A549 (cell line): ENCODE results near the gene INTS6L. TPM values are rescaled to one million over a fixed set of nuclear protein-coding genes. Genes with fewer than 3 reads are reported as not detected.

Source experiments
- ATAC-seq, 2 experiments: fragments of 200-7000 bp in 1 of 2; fragments of >200 bp in 1 of 2; cut with Nextera tagmentation in 1 of 2; cut with Tn5 transposase in 1 of 2; 3 replicates each; pipeline versions ENCODE4 v1.8.0 to v1.9.1; 2018 to 2020; ENCODE audit warnings: mild to moderate bottlenecking in 1 of 2, moderate library complexity in 1 of 2
- CTCF ChIA-PET: fragments of 300-600 bp; sonication (Branson Sonifier 250); formaldehyde crosslinking; extraction: SDS; loops from one replicate; lab custom pipeline; 2021; ENCODE audit warnings: antibody characterized with exemption, inconsistent platforms; lab: Yijun Ruan, JAX
- POLR2A ChIA-PET: fragments of 350-600 bp; formaldehyde crosslinking; extraction: SDS; loops from one replicate; lab custom pipeline; 2021; ENCODE audit warnings: antibody characterized with exemption, inconsistent platforms; lab: Yijun Ruan, JAX
- DNase-seq, 2 experiments: peaks; one replicate each; pipeline versions ENCODE4 v3.0.0 to v3.0.0-alpha.2; 2011 to 2016; ENCODE audit warnings: low read depth in 1 of 2, low spot score in 1 of 2
- FAIRE-seq: peaks from 2 replicates; lab custom pipeline; 2011; peaks lifted over from hg19 to GRCh38; lab: Jason Lieb, UNC
- H3K27ac ChIP-seq, 2 experiments: fragments of >200 bp; sonication (Bioruptor Twin); formaldehyde crosslinking; 3 replicates each; pipeline ENCODE4 v1.5.1; 2016 to 2017
- H3K4me1 ChIP-seq: fragments of >200 bp; sonication (Bioruptor Twin); formaldehyde crosslinking; 3 replicates; pipeline ENCODE4 v1.6.1; 2016
- H3K4me2 ChIP-seq: fragments of >200 bp; sonication (Bioruptor Twin); formaldehyde crosslinking; 3 replicates; pipeline ENCODE4 v1.6.1; 2016
- H3K4me3 ChIP-seq: fragments of >200 bp; sonication (Bioruptor Twin); formaldehyde crosslinking; 3 replicates; pipeline ENCODE4 v1.5.1; 2016
- H3K9me3 ChIP-seq: fragments of >200 bp; sonication (Bioruptor Twin); formaldehyde crosslinking; 3 replicates; pipeline ENCODE4 v1.6.1; 2016
- ATOH8 ChIP-seq: fragments of 250-450 bp; sonication (Bioruptor Pico); IDR thresholded peaks from 2 replicates; pipeline ENCODE4 v1.5.0; 2020; ENCODE audit warnings: low read depth, mild to moderate bottlenecking, moderate library complexity
- BCL3 ChIP-seq: fragments of >200 bp; sonication (Bioruptor Twin); formaldehyde crosslinking; IDR thresholded peaks from 3 replicates; pipeline ENCODE4 v1.6.1; 2016
- CHD2 ChIP-seq: fragments of 150-350 bp; IDR thresholded peaks from 2 replicates; pipeline ENCODE4 v1.6.1; 2014; ENCODE audit warnings: low read length; ENCODE audit not compliant: partially characterized antibody
- CTCF ChIP-seq: fragments of >200 bp; sonication (Bioruptor Twin); formaldehyde crosslinking; IDR thresholded peaks from 3 replicates; pipeline ENCODE4 v1.5.1; 2016
- ESRRA ChIP-seq: fragments of 150-350 bp; IDR thresholded peaks from 2 replicates; pipeline ENCODE4 v1.6.1; 2014; ENCODE audit warnings: mild to moderate bottlenecking, low read length, borderline replicate concordance
- FOSB ChIP-seq: fragments of 250-450 bp; sonication (Bioruptor Pico); IDR thresholded peaks from 2 replicates; pipeline ENCODE4 v1.5.0; 2020; ENCODE audit warnings: mild to moderate bottlenecking, moderate library complexity
- HES2 ChIP-seq: fragments of >200 bp; sonication (Bioruptor Twin); formaldehyde crosslinking; IDR thresholded peaks from 2 replicates; pipeline ENCODE4 v1.6.1; 2016
- KDM5A ChIP-seq: fragments of 200-600 bp; sonication (generic); IDR thresholded peaks from 2 replicates; pipeline ENCODE4 v1.6.1; 2016; ENCODE audit warnings: antibody characterized with exemption, mild to moderate bottlenecking
- MAX ChIP-seq: IDR thresholded peaks from 2 replicates; pipeline ENCODE4 v1.6.1; 2012
- MYC ChIP-seq: IDR thresholded peaks from 2 replicates; pipeline ENCODE4 v1.6.1; 2012; ENCODE audit warnings: mild to moderate bottlenecking, inconsistent platforms, low read length, improper control_type of control experiment, borderline replicate concordance
- NFE2L2 ChIP-seq: fragments of 150-350 bp; conservative IDR thresholded peaks from 2 replicates; pipeline ENCODE4 v1.6.1; 2014; ENCODE audit warnings: low read length
- RAD21 ChIP-seq, 2 experiments: fragments of >200 bp in 1 of 2; sonication (Bioruptor Twin) in 1 of 2; formaldehyde crosslinking in 1 of 2; IDR thresholded peaks in 1 of 2; conservative IDR thresholded peaks in 1 of 2; 2 replicates in 1 of 2; 3 replicates in 1 of 2; pipeline ENCODE4 v1.6.1; 2012 to 2018; ENCODE audit warnings: inconsistent platforms in 1 of 2
- RCOR1 ChIP-seq: fragments of 150-350 bp; IDR thresholded peaks from 2 replicates; pipeline ENCODE4 v1.6.1; 2014; ENCODE audit warnings: antibody characterized with exemption, low read length, low read depth
- SMC3 ChIP-seq: fragments of >200 bp; sonication (Bioruptor Twin); formaldehyde crosslinking; IDR thresholded peaks from 3 replicates; pipeline ENCODE4 v1.6.1; 2018; ENCODE audit warnings: inconsistent platforms
- SREBF2 ChIP-seq: fragments of 450-650 bp; IDR thresholded peaks from 2 replicates; pipeline ENCODE4 v1.6.1; 2014; ENCODE audit warnings: mild to moderate bottlenecking, moderate library complexity
- USF2 ChIP-seq: fragments of 450-650 bp; IDR thresholded peaks from 2 replicates; pipeline ENCODE4 v1.6.1; 2014; ENCODE audit warnings: antibody characterized with exemption
- ZC3H11A ChIP-seq: fragments of 450-650 bp; IDR thresholded peaks from 2 replicates; pipeline ENCODE4 v1.6.1; 2014; ENCODE audit warnings: antibody characterized with exemption, mild to moderate bottlenecking
- ZNF302 ChIP-seq: fragments of 250-450 bp; sonication (Bioruptor Pico); IDR thresholded peaks from 2 replicates; pipeline ENCODE4 v1.9.0; 2021; ENCODE audit warnings: inconsistent platforms, mild to moderate bottlenecking, moderate library complexity
- WGBS: methylation state at CpG from one replicate; pipeline ENCODE4 v1.1.6; 2017; ENCODE audit errors: missing lambda C conversion rate; 5-methylcytosine and 5-hydroxymethylcytosine counted together
- polyA minus RNA-seq: library from RNA; depleted of rRNA, polyadenylated mRNA; stranded (reverse); fragments of >200 nt; gene quantifications from 2 replicates; pipeline ENCODE4 v1.2.3, GENCODE V29; 2011; rRNA and poly(A)+ RNA removed
- polyA plus RNA-seq, 4 experiments: library from polyadenylated mRNA; depleted of rRNA in 3 of 4; stranded (reverse); fragments of >200 nt; fragmentation: RNase III in 1 of 4; extraction: RNeasy Plus Mini Kit Qiagen cat#74134 plus additional on column Dnase treatment in 1 of 4; gene quantifications; 2 replicates in 3 of 4; 3 replicates in 1 of 4; pipeline ENCODE4 v1.2.3, GENCODE V29; 2011 to 2017

The INTS6L gene
- polyA plus RNA-seq (2011; rRNA removed) (0.40 and 0.46 TPM in 2 replicates), polyA plus RNA-seq (2017; fragmentation: RNase III; extraction: RNeasy Plus Mini Kit Qiagen cat#74134 plus additional on column Dnase treatment) (0.16 to 0.30 TPM (median 0.19 TPM) in 3 replicates), polyA minus RNA-seq (0.12 and 0.24 TPM in 2 replicates)
- 0.03 and 0.07 TPM in 2 replicates for polyA plus RNA-seq (2012; cell fraction: cytosol; rRNA removed)
- polyA plus RNA-seq (2012; cell fraction: nucleus; rRNA removed), result 0.10 and 0.15 TPM in 2 replicates

- CTCF ChIA-PET, result no interaction called here
- no peaks in the 10 kb centered on the region for H3K9me3 ChIP-seq
- peak within 1 kb of the TSS; percentile 95 for H3K4me2 ChIP-seq
- DNase-seq, result peak in 1 of 2 experiments; percentile 23
- TF ChIP-seq SREBF2 (no peak), USF2 (peak; percentile 34; the same call in 1 of the 2 replicates)
- FAIRE-seq, result no peak
- H3K27ac ChIP-seq, result peak within 1 kb of the TSS; percentile 71 to 82
- POLR2A ChIA-PET, result no interaction called here
- peak; percentile 39 to 51; a peak in 5 of 6 replicates for ATAC-seq
- H3K4me3 ChIP-seq, result peak within 1 kb of the TSS; percentile 68
- WGBS, result 19% methylated on average over 26 of the region's 50 CpGs
- 0 out of 3 replicates have a peak, but pooled peaks cover 5% of the 10 kb centered on the region for H3K4me1 ChIP-seq
Observed at GRCh38 chrX:135520553-135521404, at the start of gene INTS6L. Gene INTS6L, plus strand, starts transcription at chrX:135520660. Its CDS starts 333 bp downstream, at chrX:135520993.

GRCh38 chrX:135476378-135476777, 44.1 kb upstream of the INTS6L start:
- ChIA-PET POLR2A (no interaction called here), CTCF (interaction anchor here (1.0 kb wide), 1 partner anchor 10 kb away, joined by 4 read pairs; no protein-coding TSS in a partner anchor)
- Histone ChIP-seq H3K4me1 (no peaks in the 10 kb centered on the region), H3K4me3 (no peak overlapping the region), H3K27ac (no peak overlapping the region), H3K9me3 (no peaks in the 10 kb centered on the region), H3K4me2 (no peak overlapping the region)
- TF ChIP-seq ATOH8 (CRISPR knock-in tag) (no peak), RCOR1 (no peak), SREBF2 (no peak), BCL3 (no peak), ZNF302 (no peak), RAD21 (conservative IDR thresholded peaks at IDR 0.05 in 1 of 2, IDR thresholded peaks at IDR 0.05 in 1 of 2) (no peak), FOSB (CRISPR knock-in tag) (no peak), NFE2L2 (no peak), HES2 (no peak), USF2 (no peak)
- DNase-seq (no peak), ATAC-seq (no peak), FAIRE-seq (peak; percentile 39)
- 24% methylated on average over 3 of the region's 3 CpGs for WGBS

- ATAC-seq, result peak; percentile 71 to 79; a peak in 5 of 6 replicates
- POLR2A ChIA-PET, result no interaction called here
- TF ChIP-seq MYC (no peak), ZC3H11A (no peak), KDM5A (no peak), RAD21 (conservative IDR thresholded peaks at IDR 0.05 in 1 of 2, IDR thresholded peaks at IDR 0.05 in 1 of 2) (peak; percentile 55 to 57; a peak in 3 of 5 replicates), MAX (no peak), ESRRA (no peak), FOSB (CRISPR knock-in tag) (no peak), CHD2 (no peak), CTCF (peak; percentile 36), RCOR1 (no peak), SMC3 (peak; percentile 47; the same call in 2 of the 3 replicates)
Observed at GRCh38 chrX:135477576-135477975, 42.9 kb upstream of the INTS6L start.

More at GRCh38 chrX:135477576-135477975, 42.9 kb upstream of the INTS6L start:
- no peak overlapping the region for H3K4me2 ChIP-seq
- DNase-seq, result peak; percentile 6 to 59
- H3K9me3 ChIP-seq, result no peaks in the 10 kb centered on the region
- FAIRE-seq, result no peak
- no peaks in the 10 kb centered on the region for H3K4me1 ChIP-seq
- no peak overlapping the region for H3K27ac ChIP-seq
- 0% methylated on average over 3 of the region's 3 CpGs for WGBS
- CTCF ChIA-PET, result interaction anchor here (1.0 kb wide), 1 partner anchor 11 kb away, joined by 4 read pairs; no protein-coding TSS in a partner anchor
- no peak overlapping the region for H3K4me3 ChIP-seq
